Endodermal cell (in vitro differentiated cells): Measurements from ENCODE around the gene ALPK1. TPM values are rescaled to one million over a fixed set of nuclear protein-coding genes. Genes with fewer than 3 reads are reported as not detected.

Source experiments
- DNase-seq: peaks from one replicate; pipeline ENCODE4 v3.0.0-alpha.2; 2017
- H3K27ac ChIP-seq: 2 replicates; pipeline ENCODE4 v1.5.1; 2013; ENCODE audit warnings: mild to moderate bottlenecking, low read depth, low read length, moderate library complexity
- H3K27me3 ChIP-seq: 2 replicates; pipeline ENCODE4 v1.6.1; 2013; ENCODE audit warnings: mild to moderate bottlenecking, low read length, moderate library complexity; ENCODE audit not compliant: insufficient read depth, control insufficient read depth, poor library complexity, severe bottlenecking
- H3K36me3 ChIP-seq: 2 replicates; pipeline ENCODE4 v1.7.0; 2013; ENCODE audit warnings: mild to moderate bottlenecking, low read length, moderate library complexity; ENCODE audit not compliant: control insufficient read depth, insufficient read depth
- H3K4me1 ChIP-seq: one replicate; pipeline ENCODE4 v1.7.0; 2013; ENCODE audit warnings: low read length; ENCODE audit not compliant: control insufficient read depth, insufficient read depth
- H3K4me3 ChIP-seq: 2 replicates; pipeline ENCODE4 v1.5.1; 2013; ENCODE audit warnings: mild to moderate bottlenecking, low read length, moderate library complexity
- H3K9ac ChIP-seq: 2 replicates; pipeline ENCODE4 v1.6.1; 2013; ENCODE audit warnings: mild to moderate bottlenecking, low read length, moderate library complexity; ENCODE audit not compliant: poor library complexity, severe bottlenecking; ENCODE audit errors: extremely low read depth
- H3K9me3 ChIP-seq: 2 replicates; pipeline ENCODE4 v1.6.1; 2013; ENCODE audit warnings: mild to moderate bottlenecking, low read length, moderate library complexity; ENCODE audit not compliant: control insufficient read depth
- H3K27ac Mint-ChIP-seq: 2 replicates; pipeline ENCODE4 v1.8.0; 2020; ENCODE audit warnings: mixed read lengths
- H3K27me3 Mint-ChIP-seq: 2 replicates; pipeline ENCODE4 v1.8.0; 2021; ENCODE audit warnings: mild to moderate bottlenecking, mixed read lengths; ENCODE audit not compliant: insufficient read depth
- H3K36me3 Mint-ChIP-seq: 2 replicates; pipeline ENCODE4 v1.8.0; 2020; ENCODE audit warnings: low read depth, mixed read lengths
- H3K4me1 Mint-ChIP-seq: 2 replicates; pipeline ENCODE4 v1.8.0; 2020; ENCODE audit warnings: mixed read lengths
- H3K4me3 Mint-ChIP-seq: 2 replicates; pipeline ENCODE4 v1.8.0; 2020; ENCODE audit warnings: mild to moderate bottlenecking, moderate library complexity, mixed read lengths
- H3K9me3 Mint-ChIP-seq: 2 replicates; pipeline ENCODE4 v1.8.0; 2020; ENCODE audit warnings: mild to moderate bottlenecking, mixed read lengths
- WGBS, 2 experiments: methylation state at CpG; one replicate each; pipeline versions ENCODE4 v1.1.5 to v1.1.7; 2013; ENCODE audit warnings: missing lambda C conversion rate in 2 of 2, mixed read lengths in 1 of 2; ENCODE audit not compliant: insufficient coverage in 1 of 2, insufficient read length in 1 of 2; 5-methylcytosine and 5-hydroxymethylcytosine counted together
- total RNA-seq, 2 donors: library from RNA; stranded (reverse); fragmentation: NEBNext Ultra II Directional in 1 of 2; extraction: Animal tissue kit (Norgen Biotek cat#: 25700) in 1 of 2; gene quantifications; 2 replicates in 1 of 2; 3 replicates in 1 of 2; pipeline ENCODE4 v1.2.1, GENCODE V29; 2021
- TF ChIP-seq, protein P1 (sequence below): fragments of 200-600 bp; sonication (generic); conservative IDR thresholded peaks from 2 replicates; pipeline ENCODE4 v1.5.0; 2021; ENCODE audit warnings: antibody characterized with exemption, mild to moderate bottlenecking

ALPK1 gene
- total RNA-seq, 2 donors from 2014 or later: 0.24 to 0.44 TPM

- Mint-ChIP-seq H3K27ac (no peak overlapping the region), H3K27me3 (peaks cover 32% of the 10 kb centered on the region), H3K4me3 (no peak overlapping the region), H3K36me3 (no peaks in the 10 kb centered on the region), H3K4me1 (peaks cover 21% of the 10 kb centered on the region), H3K9me3 (no peaks in the 10 kb centered on the region)
- H3K4me3 ChIP-seq: no peak overlapping the region
- no peak overlapping the region for H3K27ac ChIP-seq
- DNase-seq: no peak
- WGBS, 2 experiments: 87 to 100% methylated on average over 2 to 6 of the region's 6 CpGs
- no peaks in the 10 kb centered on the region for H3K36me3 ChIP-seq
- H3K9me3 ChIP-seq: no peaks in the 10 kb centered on the region
- H3K27me3 ChIP-seq: peaks cover 9% of the 10 kb centered on the region
- TF ChIP-seq, protein P1, sequence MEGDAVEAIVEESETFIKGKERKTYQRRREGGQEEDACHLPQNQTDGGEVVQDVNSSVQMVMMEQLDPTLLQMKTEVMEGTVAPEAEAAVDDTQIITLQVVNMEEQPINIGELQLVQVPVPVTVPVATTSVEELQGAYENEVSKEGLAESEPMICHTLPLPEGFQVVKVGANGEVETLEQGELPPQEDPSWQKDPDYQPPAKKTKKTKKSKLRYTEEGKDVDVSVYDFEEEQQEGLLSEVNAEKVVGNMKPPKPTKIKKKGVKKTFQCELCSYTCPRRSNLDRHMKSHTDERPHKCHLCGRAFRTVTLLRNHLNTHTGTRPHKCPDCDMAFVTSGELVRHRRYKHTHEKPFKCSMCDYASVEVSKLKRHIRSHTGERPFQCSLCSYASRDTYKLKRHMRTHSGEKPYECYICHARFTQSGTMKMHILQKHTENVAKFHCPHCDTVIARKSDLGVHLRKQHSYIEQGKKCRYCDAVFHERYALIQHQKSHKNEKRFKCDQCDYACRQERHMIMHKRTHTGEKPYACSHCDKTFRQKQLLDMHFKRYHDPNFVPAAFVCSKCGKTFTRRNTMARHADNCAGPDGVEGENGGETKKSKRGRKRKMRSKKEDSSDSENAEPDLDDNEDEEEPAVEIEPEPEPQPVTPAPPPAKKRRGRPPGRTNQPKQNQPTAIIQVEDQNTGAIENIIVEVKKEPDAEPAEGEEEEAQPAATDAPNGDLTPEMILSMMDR: no peak
- H3K9ac ChIP-seq: no peak overlapping the region
- peaks cover 9% of the 10 kb centered on the region for H3K4me1 ChIP-seq
Observed at GRCh38 chr4:112381996-112382692, 85.0 kb downstream of the ALPK1 start.

DNA sequence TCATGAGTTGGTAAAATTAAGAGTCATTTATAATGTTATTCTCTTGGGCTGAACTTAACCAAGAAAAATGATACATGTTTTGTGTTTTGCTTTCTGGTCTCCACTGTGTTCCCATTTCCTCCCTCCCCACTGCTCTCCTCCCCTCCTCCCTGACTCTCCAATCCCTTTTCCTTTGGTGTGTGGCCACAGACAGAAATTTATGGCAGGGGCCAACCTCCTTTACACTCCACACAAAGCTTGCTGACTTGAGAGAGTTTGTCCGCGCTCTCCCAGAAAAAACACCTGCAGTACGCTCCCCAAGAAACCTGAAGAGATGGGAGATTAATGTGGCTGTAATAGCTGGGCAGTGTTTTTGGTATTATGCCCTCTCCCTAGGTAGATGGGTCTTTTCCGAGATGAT, 88.9 kb downstream of the ALPK1 start:
- H3K4me1 ChIP-seq: no peaks in the 10 kb centered on the region
- H3K36me3 Mint-ChIP-seq: no peaks in the 10 kb centered on the region
- WGBS, 2 experiments: 86 to 92% methylated on average over 1 to 4 of the region's 4 CpGs
- no peak overlapping the region for H3K27ac ChIP-seq
- no peaks in the 10 kb centered on the region for H3K9me3 ChIP-seq
- no peaks in the 10 kb centered on the region for H3K27me3 ChIP-seq
- H3K4me3 ChIP-seq: no peak overlapping the region
- H3K4me3 Mint-ChIP-seq: no peak overlapping the region
- H3K27ac Mint-ChIP-seq: no peak overlapping the region
- no peak overlapping the region for H3K9ac ChIP-seq
- no peaks in the 10 kb centered on the region for H3K9me3 Mint-ChIP-seq
- H3K4me1 Mint-ChIP-seq: peaks cover 2% of the 10 kb centered on the region
- no peak for DNase-seq
- no peaks in the 10 kb centered on the region for H3K36me3 ChIP-seq
- TF ChIP-seq, protein P1: no peak
- H3K27me3 Mint-ChIP-seq: peaks cover 13% of the 10 kb centered on the region

- Mint-ChIP-seq H3K9me3 (no peaks in the 10 kb centered on the region), H3K4me1 (no peaks in the 10 kb centered on the region), H3K4me3 (no peak overlapping the region), H3K36me3 (no peaks in the 10 kb centered on the region), H3K27ac (no peak overlapping the region), H3K27me3 (peaks cover 15% of the 10 kb centered on the region)
- TF ChIP-seq, protein P1: no peak
- Histone ChIP-seq H3K9me3 (no peaks in the 10 kb centered on the region), H3K27me3 (no peaks in the 10 kb centered on the region), H3K4me1 (no peaks in the 10 kb centered on the region), H3K4me3 (no peak overlapping the region), H3K36me3 (no peaks in the 10 kb centered on the region), H3K9ac (no peak overlapping the region), H3K27ac (no peak overlapping the region)
- 92 to 98% methylated on average over 4 of the region's 4 CpGs for WGBS, 2 experiments
- no peak for DNase-seq
Observed at GRCh38 chr4:112402098-112402497, 104.9 kb downstream of the ALPK1 start.
